Mucosa of rectum (tissue), 2 donors: ENCODE results near the gene STAG1.
"Not testable (repeated sequence)": the region's sequence is repeated elsewhere in the genome, so short reads cannot be mapped to it uniquely, and the experiment has no call there.

ENCODE experiments used
- H3K27ac ChIP-seq, 2 donors: one replicate each; pipeline ENCODE4 v1.7.0; 2013; ENCODE audit warnings: inconsistent platforms in 2 of 2, low read depth in 2 of 2, low read length in 2 of 2
- H3K27me3 ChIP-seq, 2 donors: one replicate each; pipeline ENCODE4 v1.7.0; 2013; ENCODE audit warnings: low read length in 2 of 2; ENCODE audit not compliant: control insufficient read depth in 2 of 2, insufficient read depth in 2 of 2
- H3K36me3 ChIP-seq, 2 donors: one replicate each; pipeline ENCODE4 v1.7.0; 2013; ENCODE audit warnings: low read length in 2 of 2; ENCODE audit not compliant: control insufficient read depth in 2 of 2, insufficient read depth in 2 of 2
- H3K4me1 ChIP-seq, 2 donors: one replicate each; pipeline ENCODE4 v1.7.0; 2013; ENCODE audit warnings: low read length in 2 of 2, mild to moderate bottlenecking in 1 of 2; ENCODE audit not compliant: control insufficient read depth in 2 of 2, insufficient read depth in 2 of 2
- H3K4me3 ChIP-seq, 2 donors: one replicate each; pipeline ENCODE4 v1.7.0; 2013; ENCODE audit warnings: low read length in 2 of 2
- H3K9ac ChIP-seq, 2 donors: one replicate each; pipeline ENCODE4 v1.7.0; 2013; ENCODE audit warnings: low read length in 2 of 2, low read depth in 1 of 2, mild to moderate bottlenecking in 1 of 2
- H3K9me3 ChIP-seq, 2 donors: one replicate each; pipeline ENCODE4 v1.7.0; 2013; ENCODE audit warnings: low read length in 2 of 2; ENCODE audit not compliant: control insufficient read depth in 2 of 2
- donor health status: healthy.
- donor health status: Normal muscosa, but diverticular disease.

STAG1 gene

GRCh38 chr3:136752172-136752421 is at the start of gene STAG1:
Gene STAG1, minus strand, starts transcription at chr3:136752378. Its CDS starts 121,480 bp downstream, at chr3:136630898.
- peak within 1 kb of the TSS; percentile 99 to 100 for H3K27ac ChIP-seq
- peak within 1 kb of the TSS; percentile 86 to 91 for H3K4me3 ChIP-seq
- no peaks in the 10 kb centered on the region for H3K9me3 ChIP-seq
- peaks cover 17 to 19% of the 10 kb centered on the region in 2 donors for H3K4me1 ChIP-seq
- H3K27me3 ChIP-seq: no peaks in the 10 kb centered on the region
- peak within 1 kb of the TSS; percentile 95 to 96 for H3K9ac ChIP-seq
- H3K36me3 ChIP-seq: no peaks in the 10 kb centered on the region

- not testable (repeated sequence) for H3K36me3 ChIP-seq, H3K27me3 ChIP-seq, H3K9me3 ChIP-seq, H3K4me3 ChIP-seq, H3K4me1 ChIP-seq, H3K27ac ChIP-seq, H3K9ac ChIP-seq
Measured at GRCh38 chr3:136801146-136801545, 49.0 kb upstream of the STAG1 start.

GRCh38 chr3:136792556-136793330 is 40.6 kb upstream of the STAG1 start:
- H3K4me3 ChIP-seq: no peak overlapping the region
- no peaks in the 10 kb centered on the region for H3K36me3 ChIP-seq
- no peaks in the 10 kb centered on the region for H3K9me3 ChIP-seq
- no peaks in the 10 kb centered on the region for H3K27me3 ChIP-seq
- no peak overlapping the region for H3K27ac ChIP-seq
- H3K4me1 ChIP-seq: no peaks in the 10 kb centered on the region
- H3K9ac ChIP-seq: no peak overlapping the region

- H3K9me3 ChIP-seq: no peaks in the 10 kb centered on the region
- H3K36me3 ChIP-seq: no peaks in the 10 kb centered on the region
- no peak overlapping the region for H3K4me3 ChIP-seq
- no peak overlapping the region for H3K27ac ChIP-seq
- peaks cover 0 to 2% of the 10 kb centered on the region in 2 donors for H3K4me1 ChIP-seq
- no peaks in the 10 kb centered on the region for H3K27me3 ChIP-seq
- no peak overlapping the region for H3K9ac ChIP-seq
Measured at GRCh38 chr3:136790786-136791185, 38.6 kb upstream of the STAG1 start.

- Histone ChIP-seq H3K27ac (no peak overlapping the region), H3K9me3 (no peaks in the 10 kb centered on the region), H3K4me1 (peaks cover 0 to 2% of the 10 kb centered on the region in 2 donors), H3K4me3 (no peak overlapping the region), H3K9ac (no peak overlapping the region), H3K27me3 (no peaks in the 10 kb centered on the region), H3K36me3 (no peaks in the 10 kb centered on the region)
Measured at GRCh38 chr3:136789976-136790375, 37.8 kb upstream of the STAG1 start.

GRCh38 chr3:136788154-136788553 is 36.0 kb upstream of the STAG1 start:
- Histone ChIP-seq H3K36me3 (no peaks in the 10 kb centered on the region), H3K9ac (no peak overlapping the region), H3K9me3 (no peaks in the 10 kb centered on the region), H3K4me3 (no peak overlapping the region), H3K4me1 (peaks cover 0 to 2% of the 10 kb centered on the region in 2 donors), H3K27ac (no peak overlapping the region), H3K27me3 (no peaks in the 10 kb centered on the region)

- H3K9me3 ChIP-seq: no peaks in the 10 kb centered on the region
- H3K4me1 ChIP-seq: peaks cover 0 to 2% of the 10 kb centered on the region in 2 donors
- H3K36me3 ChIP-seq: no peaks in the 10 kb centered on the region
- H3K9ac ChIP-seq: no peak overlapping the region
- no peak overlapping the region for H3K27ac ChIP-seq
- H3K4me3 ChIP-seq: no peak overlapping the region
- no peaks in the 10 kb centered on the region for H3K27me3 ChIP-seq
Measured at GRCh38 chr3:136787349-136787748, 35.2 kb upstream of the STAG1 start.

GRCh38 chr3:136783708-136784191 is 31.6 kb upstream of the STAG1 start:
- peaks cover 0 to 2% of the 10 kb centered on the region in 2 donors for H3K4me1 ChIP-seq
- H3K36me3 ChIP-seq: no peaks in the 10 kb centered on the region
- no peaks in the 10 kb centered on the region for H3K27me3 ChIP-seq
- no peaks in the 10 kb centered on the region for H3K9me3 ChIP-seq
- no peak overlapping the region for H3K4me3 ChIP-seq
- no peak overlapping the region for H3K9ac ChIP-seq
- no peak overlapping the region for H3K27ac ChIP-seq

GRCh38 chr3:136780741-136781140 is 28.6 kb upstream of the STAG1 start:
- no peaks in the 10 kb centered on the region for H3K4me1 ChIP-seq
- no peaks in the 10 kb centered on the region for H3K27me3 ChIP-seq
- no peak overlapping the region for H3K27ac ChIP-seq
- H3K9me3 ChIP-seq: no peaks in the 10 kb centered on the region
- H3K4me3 ChIP-seq: no peak overlapping the region
- no peaks in the 10 kb centered on the region for H3K36me3 ChIP-seq
- H3K9ac ChIP-seq: no peak overlapping the region

- Histone ChIP-seq H3K9ac (no peak overlapping the region), H3K4me1 (no peaks in the 10 kb centered on the region), H3K9me3 (no peaks in the 10 kb centered on the region), H3K27ac (no peak overlapping the region), H3K36me3 (no peaks in the 10 kb centered on the region), H3K4me3 (no peak overlapping the region), H3K27me3 (no peaks in the 10 kb centered on the region)
Measured at GRCh38 chr3:136778865-136779264, 26.7 kb upstream of the STAG1 start.
